Measurements from ENCODE around the gene ABCA1.
"Not testable (repeated sequence)": the region's sequence is repeated elsewhere in the genome, so short reads cannot be mapped to it uniquely, and the experiment has no call there.

The ABCA1 gene

DNA sequence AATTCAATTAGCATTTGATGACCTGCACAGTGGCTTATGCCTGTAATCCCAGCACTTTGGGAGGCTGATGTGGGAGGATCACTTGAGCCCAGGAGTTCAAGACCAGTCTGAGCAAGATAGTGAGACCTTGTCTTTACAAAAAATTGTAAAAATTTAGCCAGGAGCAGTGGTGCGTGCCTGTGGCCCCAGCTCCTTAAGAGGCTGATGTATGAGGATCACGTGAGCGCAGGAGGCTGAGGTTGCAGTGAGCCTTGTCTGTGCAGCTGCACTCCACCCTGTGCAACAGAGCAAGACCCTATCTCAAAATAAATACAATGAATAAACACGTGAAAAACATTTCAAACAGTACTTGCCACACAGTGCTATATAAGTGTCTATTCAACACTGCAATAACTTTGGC is 4.2 kb downstream of the ABCA1 start:
- TF ChIP-seq, protein P1, sequence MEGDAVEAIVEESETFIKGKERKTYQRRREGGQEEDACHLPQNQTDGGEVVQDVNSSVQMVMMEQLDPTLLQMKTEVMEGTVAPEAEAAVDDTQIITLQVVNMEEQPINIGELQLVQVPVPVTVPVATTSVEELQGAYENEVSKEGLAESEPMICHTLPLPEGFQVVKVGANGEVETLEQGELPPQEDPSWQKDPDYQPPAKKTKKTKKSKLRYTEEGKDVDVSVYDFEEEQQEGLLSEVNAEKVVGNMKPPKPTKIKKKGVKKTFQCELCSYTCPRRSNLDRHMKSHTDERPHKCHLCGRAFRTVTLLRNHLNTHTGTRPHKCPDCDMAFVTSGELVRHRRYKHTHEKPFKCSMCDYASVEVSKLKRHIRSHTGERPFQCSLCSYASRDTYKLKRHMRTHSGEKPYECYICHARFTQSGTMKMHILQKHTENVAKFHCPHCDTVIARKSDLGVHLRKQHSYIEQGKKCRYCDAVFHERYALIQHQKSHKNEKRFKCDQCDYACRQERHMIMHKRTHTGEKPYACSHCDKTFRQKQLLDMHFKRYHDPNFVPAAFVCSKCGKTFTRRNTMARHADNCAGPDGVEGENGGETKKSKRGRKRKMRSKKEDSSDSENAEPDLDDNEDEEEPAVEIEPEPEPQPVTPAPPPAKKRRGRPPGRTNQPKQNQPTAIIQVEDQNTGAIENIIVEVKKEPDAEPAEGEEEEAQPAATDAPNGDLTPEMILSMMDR (IDR thresholded peaks at IDR 0.05; ENCODE audit: extremely low read depth, missing control alignments) = no peak
- no peak for DNase-seq (ENCODE audit: low spot score)

- TF ChIP-seq, protein P1 (IDR thresholded peaks at IDR 0.05; ENCODE audit: extremely low read depth, missing control alignments) = no peak
- DNase-seq (ENCODE audit: low spot score) = no peak
These were observed 4.7 kb downstream of the ABCA1 start for GRCh38 chr9:104923289-104923688.

DNA sequence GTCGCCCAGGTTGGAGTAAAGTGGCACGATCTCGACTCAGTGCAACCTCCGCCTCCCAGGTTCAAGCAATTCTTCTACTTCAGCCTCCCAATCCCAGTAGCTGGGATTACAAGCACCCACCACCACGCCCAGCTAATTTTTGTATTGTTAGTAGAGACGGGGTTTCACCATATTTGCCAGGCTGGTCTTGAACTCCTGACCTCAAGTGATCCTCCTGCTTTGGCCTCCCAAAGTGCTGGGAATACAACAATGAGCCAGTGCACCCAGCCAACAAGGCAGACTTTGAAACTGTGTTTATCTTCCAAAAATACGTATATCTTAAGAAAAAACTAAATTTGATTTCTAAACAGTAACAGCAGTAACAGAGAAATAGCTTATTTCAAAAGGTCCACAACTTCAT is 5.2 kb downstream of the ABCA1 start:
- DNase-seq (ENCODE audit: low spot score) = not testable (repeated sequence)

DNA sequence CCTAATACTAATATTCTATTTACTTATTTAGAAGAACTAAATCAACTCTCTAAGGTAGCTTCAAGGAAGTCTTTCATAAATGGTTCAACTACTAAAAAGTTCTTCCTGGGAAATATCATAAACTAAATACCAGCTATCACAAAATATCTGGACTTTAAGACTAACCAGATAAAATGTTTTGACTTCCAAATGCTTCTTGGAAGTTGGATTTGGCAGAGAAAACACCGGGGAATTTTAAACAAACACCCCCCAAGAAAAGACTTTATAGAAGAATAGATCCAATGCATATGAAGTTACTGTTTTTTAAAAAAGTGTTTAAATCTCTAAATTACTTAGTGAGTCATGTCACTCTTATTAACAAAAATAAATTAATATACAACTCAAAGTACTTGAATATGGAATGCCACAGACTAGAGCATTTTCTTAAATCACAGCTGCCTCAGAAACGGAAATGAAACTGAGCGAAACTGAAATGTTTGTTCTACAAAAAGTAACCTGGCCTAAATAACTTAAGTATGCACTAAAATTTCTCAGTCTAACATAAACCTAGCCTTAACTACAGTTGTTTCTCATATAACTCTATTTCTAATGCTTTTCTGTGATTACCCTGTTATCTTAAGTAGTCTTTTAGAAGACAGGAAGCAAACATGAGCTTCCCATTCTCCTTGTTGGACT is 6.8 kb downstream of the ABCA1 start:
- DNase-seq (ENCODE audit: low spot score) = peak; percentile 33
- TF ChIP-seq, protein P1 (IDR thresholded peaks at IDR 0.05; ENCODE audit: extremely low read depth, missing control alignments) = no peak

GRCh38 chr9:104915753-104916152 is 12.2 kb downstream of the ABCA1 start:
- DNase-seq (ENCODE audit: low spot score) = no peak
- TF ChIP-seq, protein P1 (IDR thresholded peaks at IDR 0.05; ENCODE audit: extremely low read depth, missing control alignments) = no peak

GRCh38 chr9:104915049-104915448 is 12.9 kb downstream of the ABCA1 start:
- TF ChIP-seq, protein P1 (IDR thresholded peaks at IDR 0.05; ENCODE audit: extremely low read depth, missing control alignments) = no peak
- DNase-seq (ENCODE audit: low spot score) = no peak

DNA sequence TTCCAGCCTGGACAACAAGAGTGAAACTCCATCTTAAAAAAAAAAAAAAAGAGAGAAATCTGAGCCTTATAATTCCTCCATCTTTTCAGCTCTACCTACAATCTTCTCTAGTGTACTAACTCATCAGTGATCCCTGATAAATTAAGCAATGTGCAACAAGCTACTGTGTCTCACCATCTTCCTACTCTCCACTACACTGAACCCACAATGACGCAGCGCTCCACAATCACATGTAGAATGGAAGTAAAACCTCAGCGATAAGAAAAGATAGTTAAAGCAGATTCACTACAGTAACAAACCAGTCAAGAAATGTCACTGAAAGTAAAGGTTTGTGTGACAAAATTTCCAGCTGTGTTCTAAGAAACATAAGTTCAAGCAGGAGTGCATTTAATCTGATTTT is 13.5 kb downstream of the ABCA1 start:
- no peak for DNase-seq (ENCODE audit: low spot score)
- TF ChIP-seq, protein P1 (IDR thresholded peaks at IDR 0.05; ENCODE audit: extremely low read depth, missing control alignments) = no peak

GRCh38 chr9:104912606-104913005 is 15.3 kb downstream of the ABCA1 start:
- TF ChIP-seq, protein P1 (IDR thresholded peaks at IDR 0.05; ENCODE audit: extremely low read depth, missing control alignments) = no peak
- no peak for DNase-seq (ENCODE audit: low spot score)

All from GM20000 (cell line).